Measurements from ENCODE around the gene PRKCA. TPM values are rescaled to one million over a fixed set of nuclear protein-coding genes. Genes with fewer than 3 reads are reported as not detected.

The PRKCA gene
- total RNA-seq, 1 donor from 2014 or later = 6.7 TPM

DNA sequence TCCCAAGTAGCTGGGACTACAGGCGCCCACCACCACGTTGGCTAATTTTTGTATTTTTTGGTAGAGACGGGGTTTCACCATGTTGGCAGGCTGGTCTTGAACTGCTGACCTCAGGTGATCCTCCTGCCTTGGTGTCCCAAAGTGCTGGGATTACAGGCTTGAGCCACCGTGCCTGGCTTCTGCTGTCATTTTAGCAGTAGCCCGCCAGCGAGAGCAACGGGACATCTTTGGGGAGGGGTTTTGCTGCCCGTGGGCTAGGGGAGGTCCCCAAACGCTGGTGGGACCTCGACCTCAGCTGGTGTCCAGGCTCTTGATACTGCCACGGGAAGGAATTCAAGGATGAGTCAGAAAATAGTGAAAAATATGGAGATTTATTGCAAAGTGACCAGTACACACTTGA lies 424.4 kb downstream of the PRKCA start:
- no peak overlapping the region for H3K4me3 ChIP-seq (ENCODE audit: low read depth, low read length)
- TF ChIP-seq, protein P1, sequence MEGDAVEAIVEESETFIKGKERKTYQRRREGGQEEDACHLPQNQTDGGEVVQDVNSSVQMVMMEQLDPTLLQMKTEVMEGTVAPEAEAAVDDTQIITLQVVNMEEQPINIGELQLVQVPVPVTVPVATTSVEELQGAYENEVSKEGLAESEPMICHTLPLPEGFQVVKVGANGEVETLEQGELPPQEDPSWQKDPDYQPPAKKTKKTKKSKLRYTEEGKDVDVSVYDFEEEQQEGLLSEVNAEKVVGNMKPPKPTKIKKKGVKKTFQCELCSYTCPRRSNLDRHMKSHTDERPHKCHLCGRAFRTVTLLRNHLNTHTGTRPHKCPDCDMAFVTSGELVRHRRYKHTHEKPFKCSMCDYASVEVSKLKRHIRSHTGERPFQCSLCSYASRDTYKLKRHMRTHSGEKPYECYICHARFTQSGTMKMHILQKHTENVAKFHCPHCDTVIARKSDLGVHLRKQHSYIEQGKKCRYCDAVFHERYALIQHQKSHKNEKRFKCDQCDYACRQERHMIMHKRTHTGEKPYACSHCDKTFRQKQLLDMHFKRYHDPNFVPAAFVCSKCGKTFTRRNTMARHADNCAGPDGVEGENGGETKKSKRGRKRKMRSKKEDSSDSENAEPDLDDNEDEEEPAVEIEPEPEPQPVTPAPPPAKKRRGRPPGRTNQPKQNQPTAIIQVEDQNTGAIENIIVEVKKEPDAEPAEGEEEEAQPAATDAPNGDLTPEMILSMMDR (conservative IDR thresholded peaks at IDR 0.05; ENCODE audit: low read depth, low read length) = no peak
- DNase-seq (ENCODE audit: low read depth) = no peak

DNA sequence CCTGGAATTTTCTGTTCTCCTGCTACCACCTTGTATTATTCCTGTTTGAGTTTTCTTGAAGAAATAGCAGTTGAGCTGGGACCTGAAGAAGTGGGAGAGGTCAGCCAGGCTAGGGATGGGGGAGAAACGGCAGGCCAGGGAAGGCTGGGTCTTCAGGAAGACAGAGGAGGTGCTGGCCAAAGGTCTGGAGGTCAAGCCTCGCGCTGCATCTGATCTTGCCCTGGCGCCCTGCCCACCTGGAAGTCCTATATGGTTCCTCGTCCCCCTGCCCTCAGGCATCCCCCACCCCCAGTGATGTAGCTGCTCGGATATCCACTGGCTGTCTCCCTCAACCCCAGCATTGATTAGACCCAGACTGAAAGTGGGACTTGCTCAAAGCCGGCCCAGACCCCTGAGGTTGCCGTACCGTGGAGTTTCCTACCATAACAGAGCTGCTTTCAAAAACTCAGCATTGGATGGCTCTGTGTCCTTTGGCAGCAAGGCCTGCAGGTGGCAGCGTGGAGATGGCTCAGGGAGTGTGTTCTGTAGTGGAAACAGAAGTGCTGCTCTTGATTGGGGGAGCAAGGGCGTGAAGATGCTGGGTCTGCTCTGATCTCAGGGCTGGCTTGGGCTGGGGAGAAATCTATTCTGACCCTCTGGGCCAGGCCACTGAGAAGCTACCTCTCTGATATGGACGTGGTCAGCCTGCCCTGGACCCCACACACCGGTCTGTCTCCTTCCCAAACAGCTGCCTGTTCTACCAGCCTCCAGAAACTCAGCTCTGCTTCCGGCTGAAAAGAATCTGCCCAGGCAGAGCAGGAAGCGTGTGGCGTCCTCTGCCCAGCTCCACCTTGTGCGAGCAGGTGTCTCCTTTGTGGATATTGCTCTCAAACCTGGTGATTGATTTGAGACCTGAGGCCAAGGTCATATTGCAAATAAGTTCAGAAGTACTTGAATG lies 425.5 kb downstream of the PRKCA start:
- no peak for DNase-seq (ENCODE audit: low read depth)
- TF ChIP-seq, protein P1 (conservative IDR thresholded peaks at IDR 0.05; ENCODE audit: low read depth, low read length) = peak; percentile 92
- no peak overlapping the region for H3K4me3 ChIP-seq (ENCODE audit: low read depth, low read length)

DNA sequence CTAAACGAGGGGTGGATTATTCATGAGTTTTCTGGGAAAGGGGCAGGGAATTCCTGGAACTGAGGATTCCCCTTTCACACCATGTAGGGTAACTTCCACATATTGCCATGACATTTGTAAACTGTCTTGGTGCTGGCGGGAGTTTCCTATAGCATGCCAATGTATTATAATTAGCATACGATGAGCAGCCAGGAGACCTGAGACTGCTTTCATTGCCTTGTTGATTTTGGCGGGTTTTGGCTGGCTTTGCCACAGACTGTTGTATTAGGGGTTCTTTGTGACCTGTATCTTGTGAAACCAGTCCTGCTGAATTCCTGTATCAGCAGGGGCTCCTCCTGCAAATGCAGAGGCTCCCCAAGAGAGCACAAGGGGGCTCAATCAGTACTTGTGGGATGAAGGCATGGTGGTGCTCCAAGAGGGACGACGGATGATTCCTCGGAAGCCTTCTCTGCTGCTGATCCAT lies 428.1 kb downstream of the PRKCA start:
- H3K4me3 ChIP-seq (ENCODE audit: low read depth, low read length) = no peak overlapping the region
- DNase-seq (ENCODE audit: low read depth) = no peak
- TF ChIP-seq, protein P1 (conservative IDR thresholded peaks at IDR 0.05; ENCODE audit: low read depth, low read length) = no peak

DNA sequence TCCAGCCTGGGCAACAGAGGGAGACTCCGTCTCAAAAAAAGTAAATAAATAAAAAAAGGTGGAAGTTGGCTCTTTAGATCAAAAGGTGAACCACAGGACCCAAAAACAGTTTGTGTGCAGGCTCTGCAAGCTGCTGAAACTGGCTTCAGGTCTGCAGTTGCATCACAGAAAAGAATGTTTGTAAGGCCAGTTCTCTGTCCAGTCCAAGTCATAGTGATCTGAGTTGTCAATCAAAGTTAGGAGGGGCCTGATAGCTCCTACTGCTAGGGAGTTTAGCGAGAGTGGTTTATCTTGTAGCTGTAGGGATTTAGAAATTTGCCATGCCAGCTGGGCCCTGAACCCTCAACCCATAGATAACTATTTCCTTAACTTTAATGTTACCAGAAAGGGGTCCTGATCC lies 431.3 kb downstream of the PRKCA start:
- DNase-seq (ENCODE audit: low read depth) = no peak
- TF ChIP-seq, protein P1 (conservative IDR thresholded peaks at IDR 0.05; ENCODE audit: low read depth, low read length) = no peak
- no peak overlapping the region for H3K4me3 ChIP-seq (ENCODE audit: low read depth, low read length)

DNA sequence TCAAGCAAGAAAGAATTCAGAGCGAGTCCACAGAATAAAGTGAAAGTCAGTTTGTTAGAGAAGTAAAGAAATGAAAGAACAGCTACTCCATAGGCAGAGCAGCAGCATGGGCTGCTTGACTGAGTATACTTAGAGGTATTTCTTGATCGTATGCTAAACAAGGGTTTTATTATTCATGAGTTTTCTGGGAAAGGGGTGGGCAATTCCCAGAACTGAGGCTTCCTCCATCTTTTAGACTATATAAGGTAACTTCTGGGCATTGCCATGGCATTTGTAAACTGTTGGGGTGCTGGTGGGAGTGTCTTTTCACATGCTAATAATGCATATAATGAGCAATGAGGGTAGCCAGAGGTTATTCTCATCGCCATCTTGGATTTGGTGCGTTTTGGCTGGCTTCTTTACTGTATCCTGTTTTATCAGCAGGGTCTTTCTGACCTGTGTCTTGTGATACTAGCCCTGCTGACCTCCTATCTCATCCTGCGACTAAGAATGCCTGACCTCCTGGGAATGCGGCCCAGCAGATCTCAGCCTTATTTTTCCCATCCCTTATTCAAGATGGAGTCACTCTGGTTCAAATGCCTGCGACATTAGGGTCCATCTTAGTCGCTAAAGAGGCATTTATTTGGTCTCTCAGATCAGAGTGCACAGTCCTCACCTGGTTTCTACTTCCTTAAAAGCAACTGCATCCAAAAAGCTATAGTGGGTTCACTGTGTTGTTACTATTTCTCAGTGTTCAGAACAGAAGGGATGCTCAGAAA lies 432.0 kb downstream of the PRKCA start:
- no peak for DNase-seq (ENCODE audit: low read depth)
- TF ChIP-seq, protein P1 (conservative IDR thresholded peaks at IDR 0.05; ENCODE audit: low read depth, low read length) = no peak
- no peak overlapping the region for H3K4me3 ChIP-seq (ENCODE audit: low read depth, low read length)

DNA sequence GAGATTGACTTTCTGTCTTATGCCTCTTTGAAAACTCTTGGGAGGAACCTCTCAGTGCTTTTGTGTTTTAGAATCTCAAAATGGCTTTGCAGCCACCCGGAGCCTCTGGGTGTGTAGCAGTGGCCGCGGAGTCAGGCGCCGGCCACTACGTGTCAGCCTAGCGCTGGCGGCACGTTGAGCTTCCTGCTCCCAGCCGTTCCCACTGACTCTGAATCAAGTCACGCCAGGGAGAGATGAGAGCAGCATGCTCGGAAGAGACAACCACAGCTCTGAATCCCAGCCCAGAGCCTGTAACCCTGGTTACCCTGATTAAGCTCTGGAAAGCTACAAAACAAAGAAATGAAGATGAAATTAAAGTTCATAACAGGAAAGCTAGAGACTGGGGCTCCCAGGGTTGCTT lies 435.1 kb downstream of the PRKCA start:
- H3K4me3 ChIP-seq (ENCODE audit: low read depth, low read length) = no peak overlapping the region
- DNase-seq (ENCODE audit: low read depth) = no peak
- TF ChIP-seq, protein P1 (conservative IDR thresholded peaks at IDR 0.05; ENCODE audit: low read depth, low read length) = no peak
